Naive thymus-derived CD8-positive, alpha-beta T cell (primary cell): ENCODE results near the gene FTCDNL1. TPM values are rescaled to one million over a fixed set of nuclear protein-coding genes. Genes with fewer than 3 reads are reported as not detected.

ENCODE experiments used
- ATAC-seq, 2 donors: fragments of 150-1000 bp; cut with Tn5 transposase in 1 of 2; sonication (Bioruptor Pico), chemical (Tn5 transposase) in 1 of 2; 1 replicate in 1 of 2; 2 replicates in 1 of 2; pipeline ENCODE4 v1.10.0; 2021; ENCODE audit warnings: mild to moderate bottlenecking in 2 of 2, moderate library complexity in 2 of 2
- POLR2A ChIA-PET: fragments of 350-600 bp; sonication (Branson Sonifier 250); formaldehyde crosslinking; loops from one replicate; lab custom pipeline; 2021; ENCODE audit warnings: antibody characterized with exemption; lab: Charles Lee
- DNase-seq, 10 donors: peaks; one replicate each; pipeline versions ENCODE4 v3.0.0 to v3.0.0-alpha.2; 2020 to 2022
- H3K27ac Mint-ChIP-seq, 10 donors: one replicate each; pipeline ENCODE4 v1.8.0; 2020 to 2022; ENCODE audit warnings: mild to moderate bottlenecking in 10 of 10, mixed read lengths in 10 of 10, moderate library complexity in 4 of 10, inconsistent platforms in 1 of 10
- H3K27me3 Mint-ChIP-seq, 5 donors: one replicate each; pipeline ENCODE4 v1.8.0; 2021 to 2022; ENCODE audit warnings: mixed read lengths in 5 of 5
- H3K36me3 Mint-ChIP-seq, 3 donors: one replicate each; pipeline ENCODE4 v1.8.0; 2020 to 2022; ENCODE audit warnings: mixed read lengths in 3 of 3, mild to moderate bottlenecking in 2 of 3, inconsistent platforms in 1 of 3
- H3K4me1 Mint-ChIP-seq, 4 donors: one replicate each; pipeline ENCODE4 v1.8.0; 2021 to 2022; ENCODE audit warnings: mixed read lengths in 4 of 4
- H3K4me3 Mint-ChIP-seq, 10 donors: one replicate each; pipeline ENCODE4 v1.8.0; 2020 to 2022; ENCODE audit warnings: mild to moderate bottlenecking in 10 of 10, mixed read lengths in 10 of 10, moderate library complexity in 6 of 10, inconsistent platforms in 1 of 10
- H3K9me3 Mint-ChIP-seq, 9 donors: one replicate each; pipeline ENCODE4 v1.8.0; 2020 to 2022; ENCODE audit warnings: mixed read lengths in 9 of 9, mild to moderate bottlenecking in 3 of 9, inconsistent platforms in 1 of 9, moderate library complexity in 1 of 9
- polyA plus RNA-seq, 3 donors: library from polyadenylated mRNA; unstranded; fragments of 300-500 nt; fragmentation: Illumina TruSeq; gene quantifications; one replicate each; pipeline ENCODE4 v1.2.3, GENCODE V29; 2021
- total RNA-seq, 8 experiments: library from RNA in 2 of 8; stranded (reverse) in 2 of 8; gene quantifications; one replicate each; pipeline ENCODE4 v1.2.3 and lab custom pipeline; 2021 to 2026

Gene FTCDNL1
- total and polyA plus RNA-seq, 5 experiments from 2014 or later = 1.2 to 3.2 (median 2.3) TPM

- no peaks in the 10 kb centered on the region for H3K36me3 Mint-ChIP-seq
- no peak overlapping the region for H3K27ac Mint-ChIP-seq
- H3K27me3 Mint-ChIP-seq = peaks cover 11 to 30% (median 18%) of the 10 kb centered on the region in 5 donors
- DNase-seq (no peak), ATAC-seq (no peak)
- POLR2A ChIA-PET = no interaction called here
- no peaks in the 10 kb centered on the region for H3K9me3 Mint-ChIP-seq
- H3K4me3 Mint-ChIP-seq = no peak overlapping the region
- peaks cover 5 to 7% (median 6%) of the 10 kb centered on the region in 4 donors for H3K4me1 Mint-ChIP-seq
These were observed 107.4 kb downstream of the FTCDNL1 start for GRCh38 chr2:199743415-199744120.

GRCh38 chr2:199742884-199743283, 108.1 kb downstream of the FTCDNL1 start:
- no peak overlapping the region for H3K4me3 Mint-ChIP-seq
- H3K36me3 Mint-ChIP-seq = no peaks in the 10 kb centered on the region
- POLR2A ChIA-PET = no interaction called here
- H3K27ac Mint-ChIP-seq = no peak overlapping the region
- peaks cover 5 to 7% (median 6%) of the 10 kb centered on the region in 4 donors for H3K4me1 Mint-ChIP-seq
- no peaks in the 10 kb centered on the region for H3K9me3 Mint-ChIP-seq
- ATAC-seq (no peak), DNase-seq (no peak)
- H3K27me3 Mint-ChIP-seq = peaks cover 14 to 37% (median 19%) of the 10 kb centered on the region in 5 donors

GRCh38 chr2:199740111-199740428, 110.9 kb downstream of the FTCDNL1 start:
- Mint-ChIP-seq H3K27me3 (peaks cover 17 to 40% (median 18%) of the 10 kb centered on the region in 5 donors), H3K9me3 (no peaks in the 10 kb centered on the region), H3K4me3 (no peak overlapping the region), H3K4me1 (peaks cover 5 to 7% (median 6%) of the 10 kb centered on the region in 4 donors), H3K36me3 (no peaks in the 10 kb centered on the region), H3K27ac (peak overlapping the region in 1 of 10 donors; percentile 67)
- DNase-seq (no peak), ATAC-seq (no peak)
- POLR2A ChIA-PET = no interaction called here

GRCh38 chr2:199739413-199740110, 111.4 kb downstream of the FTCDNL1 start:
- ATAC-seq (no peak), DNase-seq (peak; percentile 17 to 73 (median 38))
- Mint-ChIP-seq H3K27ac (peak overlapping the region in 1 of 10 donors; percentile 67), H3K4me1 (peaks cover 5 to 7% (median 6%) of the 10 kb centered on the region in 4 donors), H3K9me3 (no peaks in the 10 kb centered on the region), H3K27me3 (peaks cover 16 to 40% (median 18%) of the 10 kb centered on the region in 5 donors), H3K4me3 (peak overlapping the region in 1 of 10 donors; percentile 24), H3K36me3 (no peaks in the 10 kb centered on the region)
- POLR2A ChIA-PET = no interaction called here

- Mint-ChIP-seq H3K36me3 (no peaks in the 10 kb centered on the region), H3K27ac (no peak overlapping the region), H3K4me1 (peaks cover 5 to 7% (median 6%) of the 10 kb centered on the region in 4 donors), H3K27me3 (peaks cover 16 to 40% (median 19%) of the 10 kb centered on the region in 5 donors), H3K9me3 (no peaks in the 10 kb centered on the region), H3K4me3 (no peak overlapping the region)
- no peak for DNase-seq
- POLR2A ChIA-PET = no interaction called here
- no peak for ATAC-seq
These were observed 112.1 kb downstream of the FTCDNL1 start for GRCh38 chr2:199738727-199739412.

- Mint-ChIP-seq H3K4me3 (no peak overlapping the region), H3K4me1 (peaks cover under 1 to 3% (median 2%) of the 10 kb centered on the region in 4 donors), H3K27me3 (peaks cover 25 to 51% (median 27%) of the 10 kb centered on the region in 5 donors), H3K36me3 (no peaks in the 10 kb centered on the region), H3K9me3 (no peaks in the 10 kb centered on the region), H3K27ac (no peak overlapping the region)
- ATAC-seq = no peak
- POLR2A ChIA-PET = no interaction called here
- no peak for DNase-seq
These were observed 116.3 kb downstream of the FTCDNL1 start for GRCh38 chr2:199734651-199735050.

- POLR2A ChIA-PET = no interaction called here
- Mint-ChIP-seq H3K4me1 (no peaks in the 10 kb centered on the region), H3K36me3 (no peaks in the 10 kb centered on the region), H3K9me3 (no peaks in the 10 kb centered on the region), H3K27me3 (peaks cover 23 to 51% (median 29%) of the 10 kb centered on the region in 5 donors), H3K4me3 (no peak overlapping the region), H3K27ac (no peak overlapping the region)
- DNase-seq (no peak), ATAC-seq (no peak)
These were observed 117.0 kb downstream of the FTCDNL1 start for GRCh38 chr2:199734011-199734410.

- peaks cover 0 to 8% (median 0%) of the 10 kb centered on the region in 9 donors for H3K9me3 Mint-ChIP-seq
- ATAC-seq (no peak), DNase-seq (no peak)
- H3K36me3 Mint-ChIP-seq = no peaks in the 10 kb centered on the region
- H3K27ac Mint-ChIP-seq = no peak overlapping the region
- no peaks in the 10 kb centered on the region for H3K4me1 Mint-ChIP-seq
- POLR2A ChIA-PET = no interaction called here
- H3K27me3 Mint-ChIP-seq = peaks cover 33 to 83% (median 43%) of the 10 kb centered on the region in 5 donors
- no peak overlapping the region for H3K4me3 Mint-ChIP-seq
These were observed 123.2 kb downstream of the FTCDNL1 start for GRCh38 chr2:199727801-199728200.

- no peaks in the 10 kb centered on the region for H3K4me1 Mint-ChIP-seq
- no peaks in the 10 kb centered on the region for H3K36me3 Mint-ChIP-seq
- no peak overlapping the region for H3K4me3 Mint-ChIP-seq
- ATAC-seq (no peak), DNase-seq (no peak)
- POLR2A ChIA-PET = no interaction called here
- no peak overlapping the region for H3K27ac Mint-ChIP-seq
- H3K27me3 Mint-ChIP-seq = peaks cover 35 to 80% (median 45%) of the 10 kb centered on the region in 5 donors
- H3K9me3 Mint-ChIP-seq = peaks cover 0 to 11% (median 0%) of the 10 kb centered on the region in 9 donors
These were observed 123.7 kb downstream of the FTCDNL1 start for GRCh38 chr2:199727306-199727705.

- ATAC-seq = no peak
- no peak for DNase-seq
- Mint-ChIP-seq H3K4me3 (no peak overlapping the region), H3K27ac (no peak overlapping the region), H3K36me3 (no peaks in the 10 kb centered on the region), H3K27me3 (peaks cover 0 to 9% (median 0%) of the 10 kb centered on the region in 5 donors), H3K4me1 (no peaks in the 10 kb centered on the region), H3K9me3 (peaks cover 0 to 12% (median 0%) of the 10 kb centered on the region in 9 donors)
- POLR2A ChIA-PET = no interaction called here
These were observed 132.9 kb downstream of the FTCDNL1 start for GRCh38 chr2:199718074-199718473.

GRCh38 chr2:199717587-199717907, 133.4 kb downstream of the FTCDNL1 start:
- DNase-seq (no peak), ATAC-seq (no peak)
- H3K4me1 Mint-ChIP-seq = no peaks in the 10 kb centered on the region
- no peak overlapping the region for H3K27ac Mint-ChIP-seq
- peaks cover 0 to 12% (median 0%) of the 10 kb centered on the region in 9 donors for H3K9me3 Mint-ChIP-seq
- peaks cover 0 to 8% (median 3%) of the 10 kb centered on the region in 5 donors for H3K27me3 Mint-ChIP-seq
- H3K4me3 Mint-ChIP-seq = no peak overlapping the region
- POLR2A ChIA-PET = no interaction called here
- H3K36me3 Mint-ChIP-seq = no peaks in the 10 kb centered on the region

GRCh38 chr2:199716807-199717586, 134.0 kb downstream of the FTCDNL1 start:
- Mint-ChIP-seq H3K4me3 (no peak overlapping the region), H3K27ac (no peak overlapping the region), H3K4me1 (no peaks in the 10 kb centered on the region), H3K27me3 (peaks cover 0 to 5% (median 3%) of the 10 kb centered on the region in 5 donors), H3K36me3 (no peaks in the 10 kb centered on the region), H3K9me3 (peaks cover 0 to 12% (median 0%) of the 10 kb centered on the region in 9 donors)
- POLR2A ChIA-PET = interaction anchor here (0.5 to 0.7 kb wide), 2 partner anchors 263 to 545 kb away, joined by 3 to 4 read pairs; no protein-coding TSS in a partner anchor
- DNase-seq = no peak
- ATAC-seq = no peak
